Measurements from ENCODE around the gene PDE6A.

The PDE6A gene

GRCh38 chr5:149855366-149855765 lies 89.2 kb downstream of the PDE6A start:
- no peak for DNase-seq (ENCODE audit: low read depth)

GRCh38 chr5:149854866-149855265 lies 89.7 kb downstream of the PDE6A start:
- TF ChIP-seq CTCF (IDR thresholded peaks at IDR 0.05; ENCODE audit: insufficient read depth, low read depth, low read length, missing control alignments) = no peak
- no peak overlapping the region for H3K4me3 ChIP-seq (ENCODE audit: low read length)
- no peak for DNase-seq (ENCODE audit: low read depth)

More at GRCh38 chr5:149855366-149855765, 89.2 kb downstream of the PDE6A start:
- TF ChIP-seq CTCF (IDR thresholded peaks at IDR 0.05; ENCODE audit: insufficient read depth, low read depth, low read length, missing control alignments) = no peak
- H3K4me3 ChIP-seq (ENCODE audit: low read length) = no peak overlapping the region

GRCh38 chr5:149853701-149854100 lies 90.9 kb downstream of the PDE6A start:
- DNase-seq (ENCODE audit: low read depth) = no peak
- H3K4me3 ChIP-seq (ENCODE audit: low read length) = no peak overlapping the region
- TF ChIP-seq CTCF (IDR thresholded peaks at IDR 0.05; ENCODE audit: insufficient read depth, low read depth, low read length, missing control alignments) = no peak

- H3K4me3 ChIP-seq (ENCODE audit: low read length) = no peak overlapping the region
- no peak for DNase-seq (ENCODE audit: low read depth)
- no peak for TF ChIP-seq CTCF (IDR thresholded peaks at IDR 0.05; ENCODE audit: insufficient read depth, low read depth, low read length, missing control alignments)
Observed at GRCh38 chr5:149853331-149853648, 91.3 kb downstream of the PDE6A start.

GRCh38 chr5:149852641-149853330 lies 91.8 kb downstream of the PDE6A start:
- peak; percentile 68 for DNase-seq (ENCODE audit: low read depth)
- TF ChIP-seq CTCF (IDR thresholded peaks at IDR 0.05; ENCODE audit: insufficient read depth, low read depth, low read length, missing control alignments) = peak; percentile 95
- H3K4me3 ChIP-seq (ENCODE audit: low read length) = no peak overlapping the region

- peak; percentile 16 for DNase-seq (ENCODE audit: low read depth)
- no peak for TF ChIP-seq CTCF (IDR thresholded peaks at IDR 0.05; ENCODE audit: insufficient read depth, low read depth, low read length, missing control alignments)
- no peak overlapping the region for H3K4me3 ChIP-seq (ENCODE audit: low read length)
Observed at GRCh38 chr5:149851211-149851610, 93.4 kb downstream of the PDE6A start.
